IMR-90 (cell line): ENCODE data around the gene SPPL2B.

Experiments
- CEBPB ChIP-seq: IDR thresholded peaks from 2 replicates; pipeline ENCODE4 v1.6.1; 2012; ENCODE audit warnings: low read depth, low read length, improper control_type of control experiment
- FOS ChIP-seq: fragments of 150-350 bp; IDR thresholded peaks from 2 replicates; pipeline ENCODE4 v1.6.1; 2016; ENCODE audit warnings: low read depth, low read length
- MAFK ChIP-seq: IDR thresholded peaks from 2 replicates; pipeline ENCODE4 v1.6.1; 2012; ENCODE audit warnings: low read depth, low read length, improper control_type of control experiment
- MAZ ChIP-seq: IDR thresholded peaks from 2 replicates; pipeline ENCODE4 v1.6.1; 2012; ENCODE audit warnings: low read depth, mild to moderate bottlenecking, low read length, improper control_type of control experiment, moderate library complexity, borderline replicate concordance
- MXI1 ChIP-seq: IDR thresholded peaks from 2 replicates; pipeline ENCODE4 v1.6.1; 2012; ENCODE audit warnings: low read depth, mild to moderate bottlenecking, low read length, moderate library complexity, borderline replicate concordance
- NFE2L2 ChIP-seq: fragments of 150-350 bp; IDR thresholded peaks from 2 replicates; pipeline ENCODE4 v1.6.1; 2016; ENCODE audit warnings: low read depth, mild to moderate bottlenecking, low read length
- POLR2A ChIP-seq: IDR thresholded peaks from 2 replicates; pipeline ENCODE4 v1.6.1; 2012; ENCODE audit warnings: mild to moderate bottlenecking, low read depth, low read length
- RAD21 ChIP-seq: IDR thresholded peaks from 2 replicates; pipeline ENCODE4 v1.6.1; 2012; ENCODE audit warnings: low read length, improper control_type of control experiment
- RCOR1 ChIP-seq: IDR thresholded peaks from 2 replicates; pipeline ENCODE4 v1.6.1; 2012; ENCODE audit warnings: mild to moderate bottlenecking, low read length, improper control_type of control experiment; ENCODE audit not compliant: insufficient replicate concordance
- RFX5 ChIP-seq: IDR thresholded peaks from 2 replicates; pipeline ENCODE4 v1.8.0; 2012; ENCODE audit warnings: low read depth, mild to moderate bottlenecking, low read length, moderate library complexity
- SMC3 ChIP-seq: fragments of 150-350 bp; IDR thresholded peaks from 2 replicates; pipeline ENCODE4 v1.6.1; 2016; ENCODE audit warnings: low read depth, mild to moderate bottlenecking, antibody characterized with exemption, low read length, moderate library complexity
- TF ChIP-seq, protein P1 (sequence below): conservative IDR thresholded peaks from 2 replicates; pipeline ENCODE4 v1.5.1; 2012; ENCODE audit warnings: mild to moderate bottlenecking, low read depth, low read length, improper control_type of control experiment
- TF ChIP-seq, protein P2 (sequence below): fragments of 150-350 bp; IDR thresholded peaks from 2 replicates; pipeline ENCODE4 v1.6.1; 2017; ENCODE audit warnings: mild to moderate bottlenecking, antibody characterized with exemption, low read length, low read depth
- TF ChIP-seq, protein P3 (sequence below): fragments of 150-350 bp; IDR thresholded peaks from 2 replicates; pipeline ENCODE4 v1.6.1; 2016; ENCODE audit warnings: low read depth, mild to moderate bottlenecking, low read length, moderate library complexity, borderline replicate concordance

DNA sequence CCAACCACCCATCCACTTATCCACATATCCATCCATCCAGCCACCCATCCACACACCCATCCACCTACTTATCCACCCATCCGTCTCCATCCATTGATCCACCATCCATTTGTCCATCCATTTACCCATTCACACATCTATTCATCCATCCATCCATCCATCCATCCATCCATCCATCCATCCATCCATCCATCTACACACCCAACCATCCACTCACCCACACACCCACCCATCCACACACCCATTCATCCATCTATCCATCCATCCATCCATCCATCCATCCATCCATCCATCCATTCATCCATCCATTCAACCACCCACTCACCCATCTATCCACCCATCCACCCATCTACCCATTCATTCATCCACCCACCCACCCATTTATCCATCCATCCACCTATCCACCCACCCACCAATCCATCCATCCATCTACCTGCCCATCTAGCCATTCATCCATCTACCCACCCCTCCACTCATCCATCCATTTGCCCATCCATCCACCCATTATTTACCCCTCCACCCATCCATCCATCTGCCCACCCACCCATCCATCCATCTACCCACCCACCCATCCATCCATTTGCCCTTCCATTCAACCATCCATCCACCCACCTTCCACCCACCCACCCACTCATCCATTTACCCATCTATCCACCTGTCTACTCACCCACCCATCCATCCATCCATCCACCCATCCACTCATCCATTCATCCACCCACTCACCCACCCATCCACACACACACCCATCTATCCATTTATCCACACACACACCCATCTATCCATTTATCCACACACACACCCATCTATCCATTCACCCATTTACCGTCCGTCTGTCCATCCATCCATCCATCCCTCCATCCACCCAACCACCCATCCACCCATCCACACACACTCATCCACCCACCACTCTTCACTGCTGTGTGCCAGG is 29.1 kb downstream of the SPPL2B start:
- TF ChIP-seq, protein P1, sequence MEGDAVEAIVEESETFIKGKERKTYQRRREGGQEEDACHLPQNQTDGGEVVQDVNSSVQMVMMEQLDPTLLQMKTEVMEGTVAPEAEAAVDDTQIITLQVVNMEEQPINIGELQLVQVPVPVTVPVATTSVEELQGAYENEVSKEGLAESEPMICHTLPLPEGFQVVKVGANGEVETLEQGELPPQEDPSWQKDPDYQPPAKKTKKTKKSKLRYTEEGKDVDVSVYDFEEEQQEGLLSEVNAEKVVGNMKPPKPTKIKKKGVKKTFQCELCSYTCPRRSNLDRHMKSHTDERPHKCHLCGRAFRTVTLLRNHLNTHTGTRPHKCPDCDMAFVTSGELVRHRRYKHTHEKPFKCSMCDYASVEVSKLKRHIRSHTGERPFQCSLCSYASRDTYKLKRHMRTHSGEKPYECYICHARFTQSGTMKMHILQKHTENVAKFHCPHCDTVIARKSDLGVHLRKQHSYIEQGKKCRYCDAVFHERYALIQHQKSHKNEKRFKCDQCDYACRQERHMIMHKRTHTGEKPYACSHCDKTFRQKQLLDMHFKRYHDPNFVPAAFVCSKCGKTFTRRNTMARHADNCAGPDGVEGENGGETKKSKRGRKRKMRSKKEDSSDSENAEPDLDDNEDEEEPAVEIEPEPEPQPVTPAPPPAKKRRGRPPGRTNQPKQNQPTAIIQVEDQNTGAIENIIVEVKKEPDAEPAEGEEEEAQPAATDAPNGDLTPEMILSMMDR: no peak
- TF ChIP-seq RCOR1 (no peak), RFX5 (no peak), POLR2A (no peak), CEBPB (no peak), MAFK (no peak), MXI1 (no peak), RAD21 (no peak), FOS (no peak), MAZ (no peak), SMC3 (no peak), NFE2L2 (no peak)
- TF ChIP-seq, protein P2, sequence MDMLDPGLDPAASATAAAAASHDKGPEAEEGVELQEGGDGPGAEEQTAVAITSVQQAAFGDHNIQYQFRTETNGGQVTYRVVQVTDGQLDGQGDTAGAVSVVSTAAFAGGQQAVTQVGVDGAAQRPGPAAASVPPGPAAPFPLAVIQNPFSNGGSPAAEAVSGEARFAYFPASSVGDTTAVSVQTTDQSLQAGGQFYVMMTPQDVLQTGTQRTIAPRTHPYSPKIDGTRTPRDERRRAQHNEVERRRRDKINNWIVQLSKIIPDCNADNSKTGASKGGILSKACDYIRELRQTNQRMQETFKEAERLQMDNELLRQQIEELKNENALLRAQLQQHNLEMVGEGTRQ: no peak
- TF ChIP-seq, protein P3, sequence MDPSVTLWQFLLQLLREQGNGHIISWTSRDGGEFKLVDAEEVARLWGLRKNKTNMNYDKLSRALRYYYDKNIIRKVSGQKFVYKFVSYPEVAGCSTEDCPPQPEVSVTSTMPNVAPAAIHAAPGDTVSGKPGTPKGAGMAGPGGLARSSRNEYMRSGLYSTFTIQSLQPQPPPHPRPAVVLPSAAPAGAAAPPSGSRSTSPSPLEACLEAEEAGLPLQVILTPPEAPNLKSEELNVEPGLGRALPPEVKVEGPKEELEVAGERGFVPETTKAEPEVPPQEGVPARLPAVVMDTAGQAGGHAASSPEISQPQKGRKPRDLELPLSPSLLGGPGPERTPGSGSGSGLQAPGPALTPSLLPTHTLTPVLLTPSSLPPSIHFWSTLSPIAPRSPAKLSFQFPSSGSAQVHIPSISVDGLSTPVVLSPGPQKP: no peak
